OCI-LY3 (cell line): ENCODE results near the gene SND1.

Experiments
- H2AFZ ChIP-seq: fragments of 200-600, 300-600 bp; shearing (Covaris generic); 2 replicates; pipeline ENCODE4 v1.6.0; 2014; ENCODE audit warnings: antibody characterized with exemption, low read depth, low read length
- H3K27ac ChIP-seq: fragments of 200-600, 300-600 bp; sonication (generic); 2 replicates; pipeline ENCODE4 v1.5.1; 2014; ENCODE audit warnings: mild to moderate bottlenecking, low read length, moderate library complexity, mixed read lengths
- H3K27me3 ChIP-seq: fragments of 200-600, 300-600 bp; sonication (generic); 2 replicates; pipeline ENCODE4 v1.6.1; 2014; ENCODE audit warnings: low read depth, low read length, mixed read lengths
- H3K36me3 ChIP-seq: fragments of 200-600, 300-600 bp; sonication (generic); replicated peaks from 2 replicates; pipeline ENCODE3; 2014; ENCODE audit warnings: low read depth, low read length, mixed read lengths
- H3K4me1 ChIP-seq: fragments of 300-600, 200-600 bp; sonication (generic); 2 replicates; pipeline ENCODE4 v1.6.1; 2014; ENCODE audit warnings: low read length, mixed read lengths
- H3K4me2 ChIP-seq: fragments of 200-600, 300-600 bp; sonication (generic); 2 replicates; pipeline ENCODE4 v1.6.1; 2014; ENCODE audit warnings: low read length, mixed read lengths
- H3K4me3 ChIP-seq: fragments of 300-600, 200-600 bp; sonication (generic); 2 replicates; pipeline ENCODE4 v1.5.1; 2014; ENCODE audit warnings: antibody characterized with exemption, mild to moderate bottlenecking, low read length, moderate library complexity
- H3K79me2 ChIP-seq: fragments of 300-600, 200-600 bp; shearing (Covaris generic); 2 replicates; pipeline ENCODE4 v1.6.1; 2014; ENCODE audit warnings: mild to moderate bottlenecking, low read length, mixed read lengths
- H3K9ac ChIP-seq: fragments of 300-600, 200-600 bp; shearing (Covaris generic); 2 replicates; pipeline ENCODE4 v1.6.0; 2014; ENCODE audit warnings: mild to moderate bottlenecking, low read length, moderate library complexity
- H3K9me3 ChIP-seq: fragments of 200-600, 300-600 bp; shearing (Covaris generic); 2 replicates; pipeline ENCODE4 v1.6.1; 2014; ENCODE audit warnings: low read length, mixed read lengths; ENCODE audit not compliant: insufficient read depth
- H4K20me1 ChIP-seq: fragments of 200-600, 300-600 bp; sonication (generic); 2 replicates; pipeline ENCODE4 v1.6.1; 2016; ENCODE audit warnings: low read length, mixed read lengths; ENCODE audit not compliant: insufficient read depth
- CTCF ChIP-seq: fragments of 200-600, 300-600 bp; sonication (generic); IDR thresholded peaks from 2 replicates; pipeline ENCODE4 v1.5.1; 2014; ENCODE audit warnings: antibody characterized with exemption, low read length, low read depth
- EZH2phosphoT487 ChIP-seq: fragments of 200-600 bp; shearing (Covaris generic); IDR thresholded peaks from 2 replicates; pipeline ENCODE4 v1.6.1; 2018; ENCODE audit warnings: antibody characterized with exemption, mixed run types, low read depth

Gene SND1

GRCh38 chr7:127998671-127999070, 346.7 kb downstream of the SND1 start:
- H3K4me1 ChIP-seq, result peaks cover 28% of the 10 kb centered on the region

GRCh38 chr7:128000048-128000447, 348.1 kb downstream of the SND1 start:
- Histone ChIP-seq H3K4me1 (peaks cover 42% of the 10 kb centered on the region), H4K20me1 (peaks cover 46% of the 10 kb centered on the region), H3K27ac (no peak overlapping the region), H3K4me3 (no peak overlapping the region), H3K9me3 (no peaks in the 10 kb centered on the region), H3K9ac (no peak overlapping the region), H3K27me3 (no peaks in the 10 kb centered on the region), H3K4me2 (no peak overlapping the region), H3K79me2 (peaks cover 26% of the 10 kb centered on the region), H2AFZ (no peak overlapping the region), H3K36me3 (peaks cover 46% of the 10 kb centered on the region)
- no peak for TF ChIP-seq EZH2phosphoT487
- no peak for TF ChIP-seq CTCF

More at GRCh38 chr7:127998671-127999070, 346.7 kb downstream of the SND1 start:
- no peaks in the 10 kb centered on the region for H3K9me3 ChIP-seq
- no peaks in the 10 kb centered on the region for H3K27me3 ChIP-seq
- H3K79me2 ChIP-seq, result peaks cover 12% of the 10 kb centered on the region
- H2AFZ ChIP-seq, result no peak overlapping the region
- no peak overlapping the region for H3K9ac ChIP-seq
- peaks cover 32% of the 10 kb centered on the region for H4K20me1 ChIP-seq
- H3K36me3 ChIP-seq, result peaks cover 41% of the 10 kb centered on the region
- TF ChIP-seq CTCF (no peak), EZH2phosphoT487 (no peak)
- no peak overlapping the region for H3K27ac ChIP-seq
- no peak overlapping the region for H3K4me2 ChIP-seq
- H3K4me3 ChIP-seq, result no peak overlapping the region

DNA sequence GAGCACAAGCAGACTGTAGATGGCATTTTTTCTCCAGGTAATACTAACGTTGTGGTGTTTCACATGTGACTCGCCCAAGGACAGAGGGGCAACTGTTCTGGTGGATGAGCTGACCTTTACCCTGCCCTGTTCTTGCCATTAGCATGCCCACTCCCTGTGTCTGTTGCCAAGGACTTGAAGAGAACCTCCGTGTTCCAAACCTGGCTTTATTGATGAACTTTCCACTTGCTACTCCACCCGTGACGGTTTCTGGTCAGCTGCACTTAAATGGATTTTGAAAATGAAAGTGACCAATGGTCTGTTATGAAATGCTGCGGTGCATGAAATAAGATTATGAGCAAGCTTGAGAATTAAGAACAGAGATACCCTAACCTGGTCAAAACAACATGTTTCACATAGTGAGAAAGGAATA, 348.9 kb downstream of the SND1 start:
- Histone ChIP-seq H3K4me1 (peaks cover 48% of the 10 kb centered on the region), H3K9me3 (no peaks in the 10 kb centered on the region), H3K4me3 (no peak overlapping the region), H3K36me3 (peaks cover 47% of the 10 kb centered on the region), H2AFZ (no peak overlapping the region), H3K4me2 (no peak overlapping the region), H3K9ac (no peak overlapping the region), H3K79me2 (peaks cover 34% of the 10 kb centered on the region), H3K27ac (no peak overlapping the region), H3K27me3 (no peaks in the 10 kb centered on the region), H4K20me1 (peaks cover 54% of the 10 kb centered on the region)
- TF ChIP-seq EZH2phosphoT487 (no peak), CTCF (no peak)

- peaks cover 38% of the 10 kb centered on the region for H3K36me3 ChIP-seq
- peaks cover 48% of the 10 kb centered on the region for H3K4me1 ChIP-seq
- no peaks in the 10 kb centered on the region for H3K9me3 ChIP-seq
- H3K27ac ChIP-seq, result peak overlapping the region; percentile 68
- no peak overlapping the region for H2AFZ ChIP-seq
- no peaks in the 10 kb centered on the region for H3K27me3 ChIP-seq
- peak overlapping the region; percentile 65 for H3K4me2 ChIP-seq
- H3K4me3 ChIP-seq, result peak overlapping the region; percentile 28
- TF ChIP-seq CTCF, result no peak
- TF ChIP-seq EZH2phosphoT487, result no peak
- H4K20me1 ChIP-seq, result peaks cover 62% of the 10 kb centered on the region
- H3K9ac ChIP-seq, result no peak overlapping the region; the same call in 1 of the 2 replicates
- H3K79me2 ChIP-seq, result peaks cover 35% of the 10 kb centered on the region
Observed at GRCh38 chr7:128003167-128003566, 351.2 kb downstream of the SND1 start.
